ENCODE data around the gene FANCE.

GRCh38 chr6:35500782-35501181 lies 48.6 kb downstream of the FANCE start:
- no peak for TF ChIP-seq CTCF (IDR thresholded peaks at IDR 0.05)
- TF ChIP-seq POLR2A (IDR thresholded peaks at IDR 0.05): no peak

All from body of pancreas (tissue), 4 donors.